SK-N-SH (cell line): ENCODE data around the gene NBEA. TPM values are rescaled to one million over a fixed set of nuclear protein-coding genes. Genes with fewer than 3 reads are reported as not detected.

Experiments used
- CTCF ChIA-PET: fragments of 300-600, 350-600 bp; formaldehyde crosslinking; extraction: SDS; loops from one replicate; lab custom pipeline; 2021; lab: Yijun Ruan, JAX
- POLR2A ChIA-PET: fragments of 350-600 bp; sonication (Branson Sonifier 250); formaldehyde crosslinking; extraction: SDS; loops from one replicate; lab custom pipeline; 2020; ENCODE audit warnings: antibody characterized with exemption, inconsistent platforms; lab: Yijun Ruan, JAX
- DNase-seq: peaks from one replicate; pipeline ENCODE4 v3.0.0; 2012
- H2AFZ ChIP-seq: fragments of 200-600 bp; sonication (generic); 2 replicates; pipeline ENCODE4 v1.8.1; 2016; ENCODE audit warnings: antibody characterized with exemption, mild to moderate bottlenecking, low read depth
- H3F3A ChIP-seq: fragments of 200-600 bp; sonication (generic); replicated peaks from 2 replicates; pipeline ENCODE3; 2016; ENCODE audit warnings: antibody characterized with exemption, mild to moderate bottlenecking; ENCODE audit not compliant: insufficient read depth
- H3K27ac ChIP-seq, 2 experiments: fragments of 200-500 bp in 1 of 2; fragments of 200-600 bp in 1 of 2; sonication (Bioruptor generic) in 1 of 2; sonication (generic), shearing (Covaris generic) in 1 of 2; 2 replicates each; pipeline versions ENCODE4 v1.5.1 to v1.6.1; 2014 to 2016; ENCODE audit warnings: low read depth in 2 of 2, inconsistent platforms in 1 of 2, low read length in 1 of 2, mild to moderate bottlenecking in 1 of 2, mixed read lengths in 1 of 2
- H3K27me3 ChIP-seq: fragments of 200-600 bp; sonication (generic), shearing (Covaris generic); 2 replicates; pipeline ENCODE4 v1.6.1; 2016; ENCODE audit warnings: mixed run types; ENCODE audit not compliant: insufficient read depth
- H3K36me3 ChIP-seq, 2 experiments: fragments of 200-500 bp in 1 of 2; fragments of 200-600 bp in 1 of 2; sonication (Bioruptor generic) in 1 of 2; sonication (generic) in 1 of 2; replicated peaks in 1 of 2; 2 replicates each; pipeline versions ENCODE3 to v1.5.1; 2014 to 2016; ENCODE audit warnings: low read length in 1 of 2, mild to moderate bottlenecking in 1 of 2; ENCODE audit not compliant: insufficient read depth in 2 of 2, control insufficient read depth in 1 of 2
- H3K4me1 ChIP-seq, 2 experiments: fragments of 200-500 bp in 1 of 2; fragments of 200-600 bp in 1 of 2; sonication (Bioruptor generic) in 1 of 2; sonication (generic), shearing (Covaris generic) in 1 of 2; 2 replicates each; pipeline versions ENCODE4 v1.5.1 to v1.6.1; 2014 to 2016; ENCODE audit warnings: low read depth in 1 of 2, low read length in 1 of 2, mixed run types in 1 of 2; ENCODE audit not compliant: insufficient read depth in 2 of 2, control insufficient read depth in 1 of 2
- H3K4me2 ChIP-seq: fragments of 200-600 bp; sonication (generic), shearing (Covaris generic); 2 replicates; pipeline ENCODE4 v1.6.1; 2017; ENCODE audit warnings: mixed run types
- H3K4me3 ChIP-seq, 2 experiments: fragments of 200-500 bp in 1 of 2; fragments of 200-600 bp in 1 of 2; sonication (Bioruptor generic) in 1 of 2; sonication (generic), shearing (Covaris generic) in 1 of 2; 2 replicates each; pipeline versions ENCODE4 v1.5.1 to v1.8.1; 2014 to 2016; ENCODE audit warnings: low read depth in 2 of 2, inconsistent platforms in 1 of 2, low read length in 1 of 2, mild to moderate bottlenecking in 1 of 2, mixed read lengths in 1 of 2, moderate library complexity in 1 of 2
- H3K79me2 ChIP-seq: fragments of 200-600 bp; sonication (generic); 2 replicates; pipeline ENCODE4 v1.8.1; 2017; ENCODE audit warnings: mild to moderate bottlenecking; ENCODE audit not compliant: insufficient read depth
- H3K9ac ChIP-seq: fragments of 200-600 bp; sonication (generic); 2 replicates; pipeline ENCODE4 v1.6.1; 2017; ENCODE audit warnings: mixed run types
- H3K9me2 ChIP-seq: fragments of 200-600 bp; sonication (generic); 2 replicates; pipeline ENCODE4 v1.6.1; 2017; ENCODE audit warnings: mixed run types
- H3K9me3 ChIP-seq: fragments of 200-600 bp; sonication (generic); 2 replicates; pipeline ENCODE4 v1.6.1; 2017; ENCODE audit warnings: mixed run types, mild to moderate bottlenecking, moderate library complexity
- H4K20me1 ChIP-seq: fragments of 200-600 bp; sonication (generic); 2 replicates; pipeline ENCODE4 v1.6.1; 2017; ENCODE audit warnings: mild to moderate bottlenecking, mixed run types; ENCODE audit not compliant: insufficient read depth
- CHD2 ChIP-seq: fragments of 150-350 bp; IDR thresholded peaks from 2 replicates; pipeline ENCODE4 v1.6.1; 2018; ENCODE audit warnings: low read length; ENCODE audit not compliant: partially characterized antibody
- EZH2phosphoT487 ChIP-seq: fragments of 200-600 bp; sonication (generic); IDR thresholded peaks from 2 replicates; pipeline ENCODE4 v1.6.1; 2017; ENCODE audit warnings: low read depth, mixed run types, mild to moderate bottlenecking, antibody characterized with exemption, moderate library complexity, borderline replicate concordance
- FOSL2 ChIP-seq: IDR thresholded peaks from 2 replicates; pipeline ENCODE4 v1.4.0; 2012; ENCODE audit warnings: low read depth, mild to moderate bottlenecking, moderate library complexity, borderline replicate concordance
- GABPA ChIP-seq: IDR thresholded peaks from 2 replicates; pipeline ENCODE4 v1.4.0; 2012; ENCODE audit warnings: low read depth, mild to moderate bottlenecking
- JUND ChIP-seq: IDR thresholded peaks from 2 replicates; pipeline ENCODE4 v1.4.0; 2012
- MEF2A ChIP-seq: IDR thresholded peaks from 2 replicates; pipeline ENCODE4 v1.4.0; 2012; ENCODE audit warnings: low read depth, borderline replicate concordance
- MXI1 ChIP-seq: IDR thresholded peaks from 2 replicates; pipeline ENCODE4 v1.6.1; 2012; ENCODE audit warnings: mild to moderate bottlenecking, low read depth, low read length, improper control_type of control experiment
- NFIC ChIP-seq: IDR thresholded peaks from 2 replicates; pipeline ENCODE4 v1.4.0; 2012; ENCODE audit warnings: borderline replicate concordance
- NRF1 ChIP-seq: IDR thresholded peaks from 2 replicates; pipeline ENCODE4 v1.6.1; 2012; ENCODE audit warnings: low read depth, mild to moderate bottlenecking, low read length
- RCOR1 ChIP-seq: fragments of 150-350 bp; IDR thresholded peaks from 2 replicates; pipeline ENCODE4 v1.6.1; 2017; ENCODE audit warnings: antibody characterized with exemption, low read length
- RFX5 ChIP-seq: IDR thresholded peaks from 2 replicates; pipeline ENCODE4 v1.6.1; 2012; ENCODE audit warnings: mild to moderate bottlenecking, improper control_type of control experiment, low read length
- RXRA ChIP-seq: IDR thresholded peaks from 2 replicates; pipeline ENCODE4 v1.4.0; 2012; ENCODE audit warnings: low read depth, mild to moderate bottlenecking, borderline replicate concordance
- TAF1 ChIP-seq: IDR thresholded peaks from 2 replicates; pipeline ENCODE4 v1.6.1; 2012; ENCODE audit warnings: low read depth, mild to moderate bottlenecking, low read length, moderate library complexity, borderline replicate concordance
- TCF12 ChIP-seq: IDR thresholded peaks from 2 replicates; pipeline ENCODE4 v1.4.0; 2012
- YY1 ChIP-seq: IDR thresholded peaks from 2 replicates; pipeline ENCODE4 v1.4.0; 2012; ENCODE audit warnings: low read depth, mild to moderate bottlenecking
- WGBS: methylation state at CpG from one replicate; pipeline ENCODE4 v1.1.6; 2017; ENCODE audit warnings: low lambda C conversion rate; 5-methylcytosine and 5-hydroxymethylcytosine counted together
- polyA plus RNA-seq, 3 experiments: library from polyadenylated mRNA; depleted of rRNA; stranded (reverse); fragments of >200 nt; gene quantifications; 2 replicates each; pipeline ENCODE4 v1.2.3, GENCODE V29; 2012
- TF ChIP-seq, protein P1 (sequence below): IDR thresholded peaks from 2 replicates; pipeline ENCODE4; 2012
- TF ChIP-seq, protein P2 (sequence below): fragments of 200-600 bp; sonication (generic); IDR thresholded peaks from 2 replicates; pipeline ENCODE4 v1.6.1; 2017; ENCODE audit warnings: antibody characterized with exemption, mild to moderate bottlenecking, moderate library complexity
- TF ChIP-seq, protein P3 (sequence below): fragments of 150-350 bp; IDR thresholded peaks from 2 replicates; pipeline ENCODE4 v1.6.1; 2016; ENCODE audit warnings: mild to moderate bottlenecking, low read depth, low read length
- TF ChIP-seq, protein P4 (sequence below): IDR thresholded peaks from 2 replicates; pipeline ENCODE4 v1.6.1; 2012; ENCODE audit warnings: mild to moderate bottlenecking, low read depth, low read length, moderate library complexity
- TF ChIP-seq, protein P5 (sequence below): IDR thresholded peaks from 2 replicates; pipeline ENCODE4 v1.4.0; 2012; ENCODE audit warnings: low read depth, borderline replicate concordance

Gene NBEA
- polyA plus RNA-seq, 1 of the 3 experiments (the other 2 are of a cell fraction): 12.3 TPM

DNA sequence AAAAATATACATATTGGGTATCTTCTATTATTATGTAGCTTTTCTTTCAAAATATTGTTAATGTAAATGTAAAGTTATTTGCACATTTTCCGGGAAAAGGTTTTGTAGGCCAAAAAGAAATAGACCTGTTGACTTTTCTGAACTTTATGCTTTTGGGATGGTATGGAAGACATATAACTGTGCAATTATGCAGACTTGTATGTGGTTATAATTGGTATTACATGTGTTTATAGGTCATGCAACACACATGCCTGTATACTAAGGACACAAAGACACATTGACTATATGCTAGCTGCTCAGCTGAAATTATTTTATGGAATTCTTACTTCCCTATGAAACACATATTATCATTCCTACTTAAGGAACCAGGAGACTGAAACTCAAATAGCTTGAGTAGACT lies 2.3 kb upstream of the NBEA start:
- H3K36me3 ChIP-seq: no peaks in the 10 kb centered on the region
- no peaks in the 10 kb centered on the region for H3K9me2 ChIP-seq
- no peaks in the 10 kb centered on the region; the same call in 1 of the 2 replicates for H3K27me3 ChIP-seq
- POLR2A ChIA-PET: no interaction called here
- no peak overlapping the region for H3K27ac ChIP-seq
- H3K79me2 ChIP-seq: peaks cover 7% of the 10 kb centered on the region; the same call in 1 of the 2 replicates
- H3K4me2 ChIP-seq: no peak overlapping the region
- H4K20me1 ChIP-seq: peaks cover 4% of the 10 kb centered on the region; the same call in 1 of the 2 replicates
- peaks cover 6% of the 10 kb centered on the region for H3F3A ChIP-seq
- TF ChIP-seq RCOR1: no peak
- TF ChIP-seq TCF12: no peak
- no peak for TF ChIP-seq YY1
- TF ChIP-seq, protein P1, sequence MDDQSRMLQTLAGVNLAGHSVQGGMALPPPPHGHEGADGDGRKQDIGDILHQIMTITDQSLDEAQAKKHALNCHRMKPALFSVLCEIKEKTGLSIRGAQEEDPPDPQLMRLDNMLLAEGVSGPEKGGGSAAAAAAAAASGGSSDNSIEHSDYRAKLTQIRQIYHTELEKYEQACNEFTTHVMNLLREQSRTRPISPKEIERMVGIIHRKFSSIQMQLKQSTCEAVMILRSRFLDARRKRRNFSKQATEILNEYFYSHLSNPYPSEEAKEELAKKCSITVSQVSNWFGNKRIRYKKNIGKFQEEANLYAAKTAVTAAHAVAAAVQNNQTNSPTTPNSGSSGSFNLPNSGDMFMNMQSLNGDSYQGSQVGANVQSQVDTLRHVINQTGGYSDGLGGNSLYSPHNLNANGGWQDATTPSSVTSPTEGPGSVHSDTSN: no peak
- TF ChIP-seq NRF1: no peak
- TF ChIP-seq, protein P2, sequence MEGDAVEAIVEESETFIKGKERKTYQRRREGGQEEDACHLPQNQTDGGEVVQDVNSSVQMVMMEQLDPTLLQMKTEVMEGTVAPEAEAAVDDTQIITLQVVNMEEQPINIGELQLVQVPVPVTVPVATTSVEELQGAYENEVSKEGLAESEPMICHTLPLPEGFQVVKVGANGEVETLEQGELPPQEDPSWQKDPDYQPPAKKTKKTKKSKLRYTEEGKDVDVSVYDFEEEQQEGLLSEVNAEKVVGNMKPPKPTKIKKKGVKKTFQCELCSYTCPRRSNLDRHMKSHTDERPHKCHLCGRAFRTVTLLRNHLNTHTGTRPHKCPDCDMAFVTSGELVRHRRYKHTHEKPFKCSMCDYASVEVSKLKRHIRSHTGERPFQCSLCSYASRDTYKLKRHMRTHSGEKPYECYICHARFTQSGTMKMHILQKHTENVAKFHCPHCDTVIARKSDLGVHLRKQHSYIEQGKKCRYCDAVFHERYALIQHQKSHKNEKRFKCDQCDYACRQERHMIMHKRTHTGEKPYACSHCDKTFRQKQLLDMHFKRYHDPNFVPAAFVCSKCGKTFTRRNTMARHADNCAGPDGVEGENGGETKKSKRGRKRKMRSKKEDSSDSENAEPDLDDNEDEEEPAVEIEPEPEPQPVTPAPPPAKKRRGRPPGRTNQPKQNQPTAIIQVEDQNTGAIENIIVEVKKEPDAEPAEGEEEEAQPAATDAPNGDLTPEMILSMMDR: no peak
- TF ChIP-seq, protein P3, sequence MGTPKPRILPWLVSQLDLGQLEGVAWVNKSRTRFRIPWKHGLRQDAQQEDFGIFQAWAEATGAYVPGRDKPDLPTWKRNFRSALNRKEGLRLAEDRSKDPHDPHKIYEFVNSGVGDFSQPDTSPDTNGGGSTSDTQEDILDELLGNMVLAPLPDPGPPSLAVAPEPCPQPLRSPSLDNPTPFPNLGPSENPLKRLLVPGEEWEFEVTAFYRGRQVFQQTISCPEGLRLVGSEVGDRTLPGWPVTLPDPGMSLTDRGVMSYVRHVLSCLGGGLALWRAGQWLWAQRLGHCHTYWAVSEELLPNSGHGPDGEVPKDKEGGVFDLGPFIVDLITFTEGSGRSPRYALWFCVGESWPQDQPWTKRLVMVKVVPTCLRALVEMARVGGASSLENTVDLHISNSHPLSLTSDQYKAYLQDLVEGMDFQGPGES: no peak
- TF ChIP-seq, protein P4, sequence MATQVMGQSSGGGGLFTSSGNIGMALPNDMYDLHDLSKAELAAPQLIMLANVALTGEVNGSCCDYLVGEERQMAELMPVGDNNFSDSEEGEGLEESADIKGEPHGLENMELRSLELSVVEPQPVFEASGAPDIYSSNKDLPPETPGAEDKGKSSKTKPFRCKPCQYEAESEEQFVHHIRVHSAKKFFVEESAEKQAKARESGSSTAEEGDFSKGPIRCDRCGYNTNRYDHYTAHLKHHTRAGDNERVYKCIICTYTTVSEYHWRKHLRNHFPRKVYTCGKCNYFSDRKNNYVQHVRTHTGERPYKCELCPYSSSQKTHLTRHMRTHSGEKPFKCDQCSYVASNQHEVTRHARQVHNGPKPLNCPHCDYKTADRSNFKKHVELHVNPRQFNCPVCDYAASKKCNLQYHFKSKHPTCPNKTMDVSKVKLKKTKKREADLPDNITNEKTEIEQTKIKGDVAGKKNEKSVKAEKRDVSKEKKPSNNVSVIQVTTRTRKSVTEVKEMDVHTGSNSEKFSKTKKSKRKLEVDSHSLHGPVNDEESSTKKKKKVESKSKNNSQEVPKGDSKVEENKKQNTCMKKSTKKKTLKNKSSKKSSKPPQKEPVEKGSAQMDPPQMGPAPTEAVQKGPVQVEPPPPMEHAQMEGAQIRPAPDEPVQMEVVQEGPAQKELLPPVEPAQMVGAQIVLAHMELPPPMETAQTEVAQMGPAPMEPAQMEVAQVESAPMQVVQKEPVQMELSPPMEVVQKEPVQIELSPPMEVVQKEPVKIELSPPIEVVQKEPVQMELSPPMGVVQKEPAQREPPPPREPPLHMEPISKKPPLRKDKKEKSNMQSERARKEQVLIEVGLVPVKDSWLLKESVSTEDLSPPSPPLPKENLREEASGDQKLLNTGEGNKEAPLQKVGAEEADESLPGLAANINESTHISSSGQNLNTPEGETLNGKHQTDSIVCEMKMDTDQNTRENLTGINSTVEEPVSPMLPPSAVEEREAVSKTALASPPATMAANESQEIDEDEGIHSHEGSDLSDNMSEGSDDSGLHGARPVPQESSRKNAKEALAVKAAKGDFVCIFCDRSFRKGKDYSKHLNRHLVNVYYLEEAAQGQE: no peak
- TF ChIP-seq EZH2phosphoT487: no peak
- TF ChIP-seq MXI1: no peak
- TF ChIP-seq GABPA: no peak
- no peak for TF ChIP-seq MEF2A
- TF ChIP-seq, protein P5, sequence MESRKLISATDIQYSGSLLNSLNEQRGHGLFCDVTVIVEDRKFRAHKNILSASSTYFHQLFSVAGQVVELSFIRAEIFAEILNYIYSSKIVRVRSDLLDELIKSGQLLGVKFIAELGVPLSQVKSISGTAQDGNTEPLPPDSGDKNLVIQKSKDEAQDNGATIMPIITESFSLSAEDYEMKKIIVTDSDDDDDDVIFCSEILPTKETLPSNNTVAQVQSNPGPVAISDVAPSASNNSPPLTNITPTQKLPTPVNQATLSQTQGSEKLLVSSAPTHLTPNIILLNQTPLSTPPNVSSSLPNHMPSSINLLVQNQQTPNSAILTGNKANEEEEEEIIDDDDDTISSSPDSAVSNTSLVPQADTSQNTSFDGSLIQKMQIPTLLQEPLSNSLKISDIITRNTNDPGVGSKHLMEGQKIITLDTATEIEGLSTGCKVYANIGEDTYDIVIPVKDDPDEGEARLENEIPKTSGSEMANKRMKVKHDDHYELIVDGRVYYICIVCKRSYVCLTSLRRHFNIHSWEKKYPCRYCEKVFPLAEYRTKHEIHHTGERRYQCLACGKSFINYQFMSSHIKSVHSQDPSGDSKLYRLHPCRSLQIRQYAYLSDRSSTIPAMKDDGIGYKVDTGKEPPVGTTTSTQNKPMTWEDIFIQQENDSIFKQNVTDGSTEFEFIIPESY: no peak
- TF ChIP-seq JUND: no peak
- no peak for TF ChIP-seq RFX5
- TF ChIP-seq CHD2: no peak
- TF ChIP-seq TAF1: no peak
- no peak for TF ChIP-seq FOSL2
- TF ChIP-seq RXRA: no peak
- no peak for TF ChIP-seq NFIC
- H3K9me3 ChIP-seq: no peaks in the 10 kb centered on the region
- H3K4me1 ChIP-seq: peaks cover 4 to 6% of the 10 kb centered on the region in 2 experiments
- H3K9ac ChIP-seq: no peak overlapping the region
- CTCF ChIA-PET: interaction anchor here (0.6 to 1.3 kb wide), 7 partner anchors 38 to 616 kb away, joined by 3 read pairs; no protein-coding TSS in a partner anchor
- no peak overlapping the region for H2AFZ ChIP-seq
- no peak for DNase-seq
- no peak overlapping the region for H3K4me3 ChIP-seq
- 87% methylated on average over 1 of the region's 1 CpG for WGBS
